Common myeloid progenitor, CD34-positive (primary cell): ENCODE results near the gene CRNKL1.

ENCODE experiments used
- CTCF ChIA-PET: fragments of 350-600 bp; sonication (Branson Sonifier 250); formaldehyde crosslinking; loops from one replicate; lab custom pipeline; 2021; ENCODE audit warnings: antibody characterized with exemption; lab: Charles Lee
- POLR2A ChIA-PET: fragments of 350-600 bp; sonication (Branson Sonifier 250); formaldehyde crosslinking; loops from one replicate; lab custom pipeline; 2021; ENCODE audit warnings: antibody characterized with exemption; lab: Charles Lee
- DNase-seq, 3 donors: peaks; one replicate each; pipeline versions ENCODE4 v3.0.0 to v3.0.0-alpha.2; 2013
- H3K27ac ChIP-seq, 2 experiments: 1 replicate in 1 of 2; 2 replicates in 1 of 2; pipeline ENCODE4 v1.7.0; 2013; ENCODE audit warnings: inconsistent platforms in 2 of 2, low read length in 2 of 2, mild to moderate bottlenecking in 2 of 2, low read depth in 1 of 2, moderate library complexity in 1 of 2; ENCODE audit not compliant: severe bottlenecking in 2 of 2, insufficient read depth in 1 of 2, poor library complexity in 1 of 2
- H3K27me3 ChIP-seq, 5 experiments: replicated peaks in 2 of 5; 1 replicate in 3 of 5; 2 replicates in 2 of 5; pipeline versions ENCODE4 v1.6.1 to v1.7.0; 2013; ENCODE audit warnings: low read length in 4 of 5, mild to moderate bottlenecking in 2 of 5, moderate library complexity in 2 of 5, inconsistent platforms in 1 of 5; ENCODE audit not compliant: insufficient read depth in 5 of 5, control insufficient read depth in 4 of 5
- H3K36me3 ChIP-seq, 4 experiments: 1 replicate in 2 of 4; 2 replicates in 2 of 4; pipeline versions ENCODE4 v1.6.1 to v1.7.0; 2013; ENCODE audit warnings: low read length in 3 of 4, control low read depth in 1 of 4, mild to moderate bottlenecking in 1 of 4; ENCODE audit not compliant: control insufficient read depth in 4 of 4, insufficient read depth in 4 of 4
- H3K4me1 ChIP-seq, 4 experiments: 1 replicate in 3 of 4; 2 replicates in 1 of 4; pipeline versions ENCODE4 v1.6.1 to v1.7.1; 2013; ENCODE audit warnings: low read length in 3 of 4, mild to moderate bottlenecking in 3 of 4, control low read depth in 1 of 4, inconsistent platforms in 1 of 4, moderate library complexity in 1 of 4; ENCODE audit not compliant: control insufficient read depth in 4 of 4, insufficient read depth in 4 of 4; ENCODE audit errors: control extremely low read depth in 1 of 4
- H3K4me3 ChIP-seq, 7 experiments: 1 replicate in 4 of 7; 2 replicates in 3 of 7; pipeline versions ENCODE4 v1.5.1 to v1.7.0; 2013; ENCODE audit warnings: mild to moderate bottlenecking in 7 of 7, low read length in 6 of 7, moderate library complexity in 6 of 7, inconsistent platforms in 2 of 7, low read depth in 2 of 7, control low read depth in 1 of 7; ENCODE audit not compliant: insufficient read depth in 4 of 7, control insufficient read depth in 1 of 7; ENCODE audit errors: extremely low read depth in 1 of 7
- H3K9me3 ChIP-seq, 5 experiments: 1 replicate in 4 of 5; 2 replicates in 1 of 5; pipeline versions ENCODE4 v1.6.1 to v1.7.1; 2013; ENCODE audit warnings: low read length in 4 of 5, mild to moderate bottlenecking in 2 of 5, inconsistent platforms in 1 of 5, low read depth in 1 of 5, moderate library complexity in 1 of 5; ENCODE audit not compliant: control insufficient read depth in 4 of 5, insufficient read depth in 2 of 5; ENCODE audit errors: control extremely low read depth in 1 of 5
- WGBS: methylation state at CpG from one replicate; pipeline ENCODE4 v1.1.5; 2013; ENCODE audit not compliant: insufficient coverage; 5-methylcytosine and 5-hydroxymethylcytosine counted together

The CRNKL1 gene

DNA sequence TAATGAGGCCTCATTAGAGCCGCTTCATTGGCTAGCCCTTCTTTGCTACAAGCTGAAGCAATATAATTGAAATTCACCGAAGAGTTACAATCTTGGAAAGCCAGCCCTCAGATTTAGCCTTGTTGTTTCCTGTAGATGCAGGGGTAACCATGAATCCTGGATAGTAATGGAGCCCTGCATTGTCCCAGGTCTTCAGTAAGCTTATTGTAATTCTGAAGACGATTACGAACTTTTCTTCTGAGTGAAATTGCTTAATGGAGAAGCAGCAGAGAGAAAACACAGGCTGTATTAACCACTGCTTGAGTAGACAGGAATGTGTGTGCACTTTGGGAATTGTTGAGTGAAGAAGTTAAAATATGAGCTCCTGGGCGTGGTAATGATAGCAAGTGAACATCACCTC, 61.4 kb downstream of the CRNKL1 start:
- 95% methylated on average over 4 of the region's 5 CpGs for WGBS
- Histone ChIP-seq H3K27me3 (no peaks in the 10 kb centered on the region), H3K4me3 (no peak overlapping the region), H3K9me3 (no peaks in the 10 kb centered on the region), H3K27ac (no peak overlapping the region), H3K4me1 (no peaks in the 10 kb centered on the region), H3K36me3 (no peaks in the 10 kb centered on the region)
- DNase-seq: no peak
- ChIA-PET POLR2A (no interaction called here), CTCF (interaction anchor here (0.8 to 3.7 kb wide), 5 partner anchors 8 to 174 kb away, joined by 3 to 9 read pairs (median 4); no protein-coding TSS in a partner anchor)

DNA sequence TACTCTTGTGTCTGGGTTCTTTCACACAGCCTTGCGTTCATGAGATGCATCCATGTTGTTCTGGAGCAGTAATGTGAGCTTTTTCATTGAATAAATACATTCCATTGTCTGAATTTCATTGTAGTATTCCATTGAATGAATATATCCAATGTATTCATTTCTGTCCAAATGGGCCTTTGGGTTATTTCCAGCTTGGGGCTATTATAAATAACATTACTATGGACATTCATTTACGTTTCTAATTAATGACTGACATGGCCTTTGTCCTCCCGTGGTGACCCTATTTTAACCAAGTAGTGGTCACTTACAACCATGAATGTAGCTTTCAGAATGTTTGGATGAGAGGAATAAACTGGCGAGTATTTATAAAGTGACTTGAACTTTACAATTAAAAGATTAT, 65.2 kb downstream of the CRNKL1 start:
- H3K27ac ChIP-seq: no peak overlapping the region
- CTCF ChIA-PET: interaction anchor here (1.0 to 1.2 kb wide), 2 partner anchors 76 to 84 kb away, joined by 3 to 5 read pairs; no protein-coding TSS in a partner anchor
- DNase-seq: no peak
- H3K9me3 ChIP-seq: no peaks in the 10 kb centered on the region
- POLR2A ChIA-PET: interaction anchor here (0.5 kb wide), 1 partner anchor 51 kb away, joined by 3 read pairs; no protein-coding TSS in a partner anchor
- no peaks in the 10 kb centered on the region for H3K4me1 ChIP-seq
- no peaks in the 10 kb centered on the region for H3K36me3 ChIP-seq
- H3K27me3 ChIP-seq: no peaks in the 10 kb centered on the region
- H3K4me3 ChIP-seq: no peak overlapping the region
- WGBS: no CpG with 5 or more reads among the region's 4 CpGs

DNA sequence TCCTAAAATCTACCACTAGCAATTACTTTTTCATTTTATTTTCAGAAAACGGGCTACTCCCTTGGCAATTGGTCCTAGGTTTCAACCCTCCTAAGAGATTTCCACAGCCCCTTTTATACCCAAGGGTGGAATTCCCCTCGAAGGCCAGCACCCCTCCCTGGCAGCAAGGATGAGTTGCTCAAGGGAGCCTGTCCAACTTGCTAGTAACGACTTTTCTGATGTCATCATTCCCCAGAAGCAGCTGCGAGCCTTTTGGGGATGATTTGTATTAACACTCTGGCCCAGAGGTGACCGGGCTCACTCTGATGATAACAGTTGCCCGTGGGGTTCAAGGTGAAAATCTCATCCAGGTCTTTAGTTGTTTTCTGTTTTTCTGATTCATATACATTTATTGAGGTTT, 65.8 kb downstream of the CRNKL1 start:
- Histone ChIP-seq H3K27ac (no peak overlapping the region), H3K4me1 (no peaks in the 10 kb centered on the region), H3K9me3 (no peaks in the 10 kb centered on the region), H3K27me3 (no peaks in the 10 kb centered on the region), H3K4me3 (no peak overlapping the region), H3K36me3 (no peaks in the 10 kb centered on the region)
- DNase-seq: no peak
- POLR2A ChIA-PET: no interaction called here
- 100% methylated on average over 3 of the region's 6 CpGs for WGBS
- CTCF ChIA-PET: interaction anchor here (1.2 kb wide), 1 partner anchor 75 kb away, joined by 3 read pairs; no protein-coding TSS in a partner anchor
